B cell (primary cell): ENCODE results near the gene ATAD3A.

ENCODE experiments used
- CTCF ChIP-seq: fragments of 200-600 bp; IDR thresholded peaks from one replicate; pipeline ENCODE4 v1.8.0; 2022; ENCODE audit warnings: antibody characterized with exemption, mild to moderate bottlenecking
- EZH2 ChIP-seq: IDR thresholded peaks from 2 replicates; pipeline ENCODE4 v1.6.1; 2012; ENCODE audit warnings: borderline replicate concordance, low read depth, mild to moderate bottlenecking, moderate library complexity, low read length; ENCODE audit not compliant: insufficient read depth, poor library complexity, severe bottlenecking

- no peak for TF ChIP-seq CTCF
- TF ChIP-seq EZH2: no peak
Measured at GRCh38 chr1:1545946-1546737, 34.2 kb downstream of the ATAD3A start.
